Caco-2 (cell line): ENCODE results near the gene DERA. TPM values are rescaled to one million over a fixed set of nuclear protein-coding genes. Genes with fewer than 3 reads are reported as not detected.

Experiments
- BruUV-seq: library from RNA; stranded (reverse); fragments of 400-500 nt; replicated peaks from 2 replicates; lab custom pipeline; 2021; lab: Mats Ljungman, UMichigan
- CTCF ChIA-PET: fragments of 300-600 bp; sonication (Branson Sonifier 250); formaldehyde crosslinking; loops from one replicate; lab custom pipeline; 2022; ENCODE audit warnings: antibody characterized with exemption; lab: Charles Lee
- POLR2A ChIA-PET: fragments of 300-600 bp; sonication (Branson Sonifier 250); formaldehyde crosslinking; loops from one replicate; lab custom pipeline; 2022; ENCODE audit warnings: antibody characterized with exemption; lab: Charles Lee
- DNase-seq, 2 experiments: peaks; one replicate each; pipeline versions ENCODE4 v3.0.0 to v3.0.0-alpha.2; 2020 to 2022
- H3K27me3 ChIP-seq: replicated peaks from 2 replicates; pipeline ENCODE4 v1.6.0; 2011; ENCODE audit warnings: low read length; ENCODE audit not compliant: control insufficient read depth, insufficient read depth
- H3K36me3 ChIP-seq: 2 replicates; pipeline ENCODE4 v1.5.1; 2011; ENCODE audit warnings: low read length; ENCODE audit not compliant: control insufficient read depth, insufficient read depth
- H3K4me1 ChIP-seq: fragments of 250-450 bp; sonication (Bioruptor Pico); 2 replicates; pipeline ENCODE4 v1.5.1; 2020; ENCODE audit warnings: mild to moderate bottlenecking
- H3K4me3 ChIP-seq: 2 replicates; pipeline ENCODE4 v1.5.1; 2011; ENCODE audit warnings: low read depth, mild to moderate bottlenecking, control low read depth, low read length
- H3K9me3 ChIP-seq: fragments of 250-450 bp; sonication (Bioruptor Pico); 2 replicates; pipeline ENCODE4 v1.5.1; 2020; ENCODE audit warnings: mild to moderate bottlenecking, moderate library complexity
- H3K27ac Mint-ChIP-seq: one replicate; pipeline ENCODE4 v1.8.0; 2022; ENCODE audit warnings: mixed read lengths; ENCODE audit not compliant: unreplicated experiment
- H3K27me3 Mint-ChIP-seq: one replicate; pipeline ENCODE4 v1.8.0; 2022; ENCODE audit warnings: mixed read lengths; ENCODE audit not compliant: insufficient read depth, unreplicated experiment
- H3K36me3 Mint-ChIP-seq: one replicate; pipeline ENCODE4 v1.8.0; 2022; ENCODE audit warnings: mild to moderate bottlenecking, mixed read lengths; ENCODE audit not compliant: insufficient read depth, unreplicated experiment
- H3K4me1 Mint-ChIP-seq: one replicate; pipeline ENCODE4 v1.8.0; 2022; ENCODE audit warnings: low read depth, mixed read lengths; ENCODE audit not compliant: unreplicated experiment
- H3K4me3 Mint-ChIP-seq: one replicate; pipeline ENCODE4 v1.8.0; 2022; ENCODE audit warnings: mild to moderate bottlenecking, moderate library complexity, mixed read lengths; ENCODE audit not compliant: unreplicated experiment
- H3K9me3 Mint-ChIP-seq: one replicate; pipeline ENCODE4 v1.8.0; 2022; ENCODE audit warnings: mixed read lengths; ENCODE audit not compliant: unreplicated experiment
- CTCF ChIP-seq, 2 experiments: fragments of 200-600 bp in 1 of 2; IDR thresholded peaks; 1 replicate in 1 of 2; 2 replicates in 1 of 2; pipeline versions ENCODE4 v1.5.1 to v1.8.0; 2011 to 2022; ENCODE audit warnings: antibody characterized with exemption in 1 of 2, control low read depth in 1 of 2, inconsistent platforms in 1 of 2, low read depth in 1 of 2, low read length in 1 of 2, mild to moderate bottlenecking in 1 of 2, moderate library complexity in 1 of 2; ENCODE audit not compliant: insufficient read depth in 1 of 2, severe bottlenecking in 1 of 2, unreplicated experiment in 1 of 2
- intact Hi-C: fragments of 100-400 bp; cut with micrococcal nuclease; formaldehyde crosslinking; loops from one replicate; pipeline ENCODE4 v1.10.0; 2022; ENCODE audit not compliant: unreplicated experiment
- total RNA-seq: library from RNA; stranded (reverse); gene quantifications from 2 replicates; pipeline ENCODE4 v1.2.3, GENCODE V29; 2022

DERA gene
- total RNA-seq, 1 experiment from 2014 or later = 86.4 TPM

DNA sequence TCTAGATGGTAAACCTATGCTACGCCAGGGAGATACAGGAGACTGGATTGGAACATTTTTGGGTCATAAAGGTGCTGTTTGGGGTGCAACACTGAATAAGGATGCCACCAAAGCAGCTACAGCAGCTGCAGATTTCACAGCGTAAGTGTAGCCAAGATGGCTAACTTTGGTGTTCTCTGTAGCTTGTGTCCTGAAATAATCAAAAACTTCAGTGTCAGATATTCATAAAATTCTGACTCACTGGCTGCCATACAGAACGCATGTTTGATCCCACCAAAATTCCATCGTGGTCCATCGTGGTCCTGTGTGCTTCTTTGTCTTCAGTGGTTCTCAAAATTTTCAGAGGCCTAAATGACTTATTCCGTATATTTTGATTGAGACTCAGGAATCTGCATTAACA lies 27.6 kb upstream of the DERA start:
- Histone ChIP-seq H3K27me3 (no peaks in the 10 kb centered on the region), H3K36me3 (no peaks in the 10 kb centered on the region), H3K4me3 (peak overlapping the region; percentile 68), H3K4me1 (peaks cover 16% of the 10 kb centered on the region), H3K9me3 (no peaks in the 10 kb centered on the region)
- Mint-ChIP-seq H3K4me3 (peak overlapping the region; percentile 82), H3K27ac (peak overlapping the region; percentile 98), H3K27me3 (no peaks in the 10 kb centered on the region), H3K4me1 (peaks cover 38% of the 10 kb centered on the region), H3K9me3 (no peaks in the 10 kb centered on the region), H3K36me3 (peaks cover 56% of the 10 kb centered on the region)
- POLR2A ChIA-PET = interaction anchor here (1.5 kb wide), 1 partner anchor 14 kb away, joined by 6 read pairs; no protein-coding TSS in a partner anchor
- no peak for TF ChIP-seq CTCF (IDR thresholded peaks at IDR 0.05; ENCODE audit: insufficient read depth in 1 of 2, low read depth in 1 of 2, low read length in 1 of 2, severe bottlenecking in 1 of 2, unreplicated experiment in 1 of 2)
- BruUV-seq = no TSS peak
- no peak for DNase-seq
- CTCF ChIA-PET = interaction anchor here (1.2 kb wide), 1 partner anchor 21 kb away, joined by 3 read pairs; no protein-coding TSS in a partner anchor
- intact Hi-C loops = no loop called here

- intact Hi-C loops = no loop called here
- peaks cover 83% of the 10 kb centered on the region for H3K36me3 Mint-ChIP-seq
Observed at GRCh38 chr12:15886372-15887042, 24.6 kb upstream of the DERA start.

More at GRCh38 chr12:15886372-15887042, 24.6 kb upstream of the DERA start:
- Histone ChIP-seq H3K27me3 (no peaks in the 10 kb centered on the region), H3K4me1 (peaks cover 10% of the 10 kb centered on the region), H3K36me3 (peaks cover 2% of the 10 kb centered on the region), H3K4me3 (no peak overlapping the region), H3K9me3 (no peaks in the 10 kb centered on the region)
- no peak for TF ChIP-seq CTCF (IDR thresholded peaks at IDR 0.05; ENCODE audit: insufficient read depth in 1 of 2, low read depth in 1 of 2, low read length in 1 of 2, severe bottlenecking in 1 of 2, unreplicated experiment in 1 of 2)
- no peak overlapping the region for H3K4me3 Mint-ChIP-seq
- peaks cover 18% of the 10 kb centered on the region for H3K4me1 Mint-ChIP-seq
- POLR2A ChIA-PET = no interaction called here
- H3K27ac Mint-ChIP-seq = no peak overlapping the region
- CTCF ChIA-PET = no interaction called here
- no peaks in the 10 kb centered on the region for H3K27me3 Mint-ChIP-seq
- H3K9me3 Mint-ChIP-seq = no peaks in the 10 kb centered on the region
- no peak for DNase-seq
- BruUV-seq = no TSS peak
